Measurements from ENCODE around the gene HRG.
"Not testable (repeated sequence)": the region's sequence is repeated elsewhere in the genome, so short reads cannot be mapped to it uniquely, and the experiment has no call there.

HRG gene

GRCh38 chr3:186682812-186683211, 17.0 kb downstream of the HRG start:
- DNase-seq (ENCODE audit: low read depth) = no peak

- no peak for DNase-seq (ENCODE audit: low read depth)
These were observed 18.2 kb downstream of the HRG start for GRCh38 chr3:186683979-186684378.

GRCh38 chr3:186686475-186686874, 20.7 kb downstream of the HRG start:
- not testable (repeated sequence) for DNase-seq (ENCODE audit: low read depth)

- DNase-seq (ENCODE audit: low read depth) = no peak
These were observed 21.4 kb downstream of the HRG start for GRCh38 chr3:186687120-186687651.

GRCh38 chr3:186690304-186690703, 24.5 kb downstream of the HRG start:
- DNase-seq (ENCODE audit: low read depth) = not testable (repeated sequence)

- no peak for DNase-seq (ENCODE audit: low read depth)
These were observed 25.9 kb downstream of the HRG start for GRCh38 chr3:186691676-186692075.

- no peak for DNase-seq (ENCODE audit: low read depth)
These were observed 28.0 kb downstream of the HRG start for GRCh38 chr3:186693843-186694242.

- no peak for DNase-seq (ENCODE audit: low read depth)
These were observed 28.6 kb downstream of the HRG start for GRCh38 chr3:186694288-186695032.

- no peak for DNase-seq (ENCODE audit: low read depth)
These were observed 30.7 kb downstream of the HRG start for GRCh38 chr3:186696522-186696921.

GRCh38 chr3:186697510-186697909, 31.7 kb downstream of the HRG start:
- no peak for DNase-seq (ENCODE audit: low read depth)

- DNase-seq (ENCODE audit: low read depth) = no peak
These were observed 34.5 kb downstream of the HRG start for GRCh38 chr3:186700267-186700666.

- DNase-seq (ENCODE audit: low read depth) = not testable (repeated sequence)
These were observed 36.6 kb downstream of the HRG start for GRCh38 chr3:186702451-186702850.

GRCh38 chr3:186705882-186706780, 40.3 kb downstream of the HRG start:
- no peak for DNase-seq (ENCODE audit: low read depth)

- no peak for DNase-seq (ENCODE audit: low read depth)
These were observed 43.3 kb downstream of the HRG start for GRCh38 chr3:186708983-186709679.

- DNase-seq (ENCODE audit: low read depth) = not testable (repeated sequence)
These were observed 44.9 kb downstream of the HRG start for GRCh38 chr3:186710694-186711093.

- DNase-seq (ENCODE audit: low read depth) = no peak
These were observed 47.7 kb downstream of the HRG start for GRCh38 chr3:186713499-186713898.

GRCh38 chr3:186717039-186717457, 51.2 kb downstream of the HRG start, which contains the start of gene KNG1:
Gene KNG1, plus strand, starts transcription at chr3:186717359. Its CDS starts 184 bp downstream, at chr3:186717543.
- no peak for DNase-seq (ENCODE audit: low read depth)

GRCh38 chr3:186719945-186720739, 54.3 kb downstream of the HRG start:
- no peak for DNase-seq (ENCODE audit: low read depth)

- DNase-seq (ENCODE audit: low read depth) = no peak
These were observed 56.6 kb downstream of the HRG start for GRCh38 chr3:186722457-186722856.

GRCh38 chr3:186724911-186725310, 59.1 kb downstream of the HRG start:
- no peak for DNase-seq (ENCODE audit: low read depth)
